Panc1 (cell line): ENCODE measurements around the gene KRT83. TPM values are rescaled to one million over a fixed set of nuclear protein-coding genes. Genes with fewer than 3 reads are reported as not detected.

ENCODE experiments used
- ATAC-seq: fragments of 200-7000 bp; cut with Tn5 transposase; 2 replicates; pipeline ENCODE4 v1.9.1; 2020; ENCODE audit warnings: mild to moderate bottlenecking, moderate library complexity
- BruUV-seq: library from RNA; stranded (reverse); fragments of 400-500 nt; replicated peaks from 2 replicates; lab custom pipeline; 2021; lab: Mats Ljungman, UMichigan
- CTCF ChIA-PET: fragments of 300-600 bp; sonication (Branson Sonifier 250); formaldehyde crosslinking; loops from one replicate; lab custom pipeline; 2022; ENCODE audit warnings: antibody characterized with exemption; lab: Charles Lee
- POLR2A ChIA-PET: fragments of 300-600 bp; sonication (Branson Sonifier 250); formaldehyde crosslinking; loops from one replicate; lab custom pipeline; 2022; ENCODE audit warnings: antibody characterized with exemption; lab: Charles Lee
- DNase-seq: peaks from one replicate; pipeline ENCODE4 v3.0.0-alpha.2; 2010; ENCODE audit warnings: low read depth, low spot score
- H3K27ac ChIP-seq: 2 replicates; pipeline ENCODE4 v1.5.1; 2011; ENCODE audit warnings: mild to moderate bottlenecking, low read length, inconsistent platforms
- H3K27me3 ChIP-seq: fragments of 200-500 bp; sonication (Bioruptor generic); 2 replicates; pipeline ENCODE4 v1.6.0; 2014; ENCODE audit warnings: low read length, inconsistent platforms; ENCODE audit not compliant: control insufficient read depth, insufficient read depth
- H3K36me3 ChIP-seq: fragments of 200-500 bp; sonication (Bioruptor generic); 2 replicates; pipeline ENCODE4 v1.5.1; 2014; ENCODE audit warnings: inconsistent platforms, mild to moderate bottlenecking, low read length, moderate library complexity; ENCODE audit not compliant: control insufficient read depth, insufficient read depth
- H3K4me1 ChIP-seq: 2 replicates; pipeline ENCODE4 v1.5.1; 2011; ENCODE audit warnings: inconsistent platforms, mild to moderate bottlenecking, low read length, moderate library complexity; ENCODE audit not compliant: control insufficient read depth, insufficient read depth
- H3K4me3 ChIP-seq, 2 experiments: 2 replicates each; pipeline ENCODE4 v1.5.1; 2011 to 2012; ENCODE audit warnings: low read depth in 2 of 2, low read length in 2 of 2, mild to moderate bottlenecking in 2 of 2, inconsistent platforms in 1 of 2, moderate library complexity in 1 of 2
- H3K9me3 ChIP-seq: fragments of 200-500 bp; sonication (Bioruptor generic); 2 replicates; pipeline ENCODE4 v1.5.1; 2014; ENCODE audit warnings: low read depth, mild to moderate bottlenecking, inconsistent platforms, low read length, moderate library complexity; ENCODE audit not compliant: control insufficient read depth, insufficient read depth
- POLR2AphosphoS5 ChIP-seq: IDR thresholded peaks from 2 replicates; pipeline ENCODE4 v1.6.1; 2012; ENCODE audit warnings: mild to moderate bottlenecking, low read depth, low read length, moderate library complexity
- REST ChIP-seq, 2 experiments: IDR thresholded peaks; 2 replicates each; pipeline ENCODE4 v1.6.1; 2011 to 2012; ENCODE audit warnings: low read depth in 2 of 2, control low read depth in 1 of 2, low read length in 1 of 2, mild to moderate bottlenecking in 1 of 2, moderate library complexity in 1 of 2; ENCODE audit not compliant: insufficient read depth in 1 of 2
- SIN3A ChIP-seq: IDR thresholded peaks from 2 replicates; pipeline ENCODE4 v1.6.1; 2012; ENCODE audit warnings: low read depth, mild to moderate bottlenecking, low read length, moderate library complexity, borderline replicate concordance; ENCODE audit not compliant: insufficient read depth
- TCF7L2 ChIP-seq: IDR thresholded peaks from 2 replicates; pipeline ENCODE4 v1.6.1; 2011; ENCODE audit warnings: mild to moderate bottlenecking, low read depth, low read length, inconsistent platforms
- in situ Hi-C: cut with HindIII; loops from 2 replicates; pipeline ENCODE4 v1.10.0; 2016; ENCODE audit warnings: low sequenced_read_pairs, low pct_unique_long_range_greater_than_20kb
- intact Hi-C: fragments of 100-400 bp; cut with micrococcal nuclease; formaldehyde crosslinking; loops from one replicate; pipeline ENCODE4 v1.10.0; 2022; ENCODE audit not compliant: unreplicated experiment
- total RNA-seq: library from RNA; stranded (reverse); gene quantifications from one replicate; pipeline ENCODE4 v1.2.1, GENCODE V29; 2021; ENCODE audit not compliant: unreplicated experiment
- TF ChIP-seq, protein P1 (sequence below): fragments of 450-650 bp; IDR thresholded peaks from 2 replicates; pipeline ENCODE4 v1.5.1; 2017; ENCODE audit warnings: mild to moderate bottlenecking

Gene KRT83
- total RNA-seq, 1 experiment from 2014 or later: 0.28 TPM

- H3K27ac ChIP-seq: no peak overlapping the region
- DNase-seq (no peak), ATAC-seq (no peak)
- BruUV-seq: no TSS peak
- H3K27me3 ChIP-seq: no peaks in the 10 kb centered on the region
- ChIA-PET CTCF (no interaction called here), POLR2A (no interaction called here)
- intact Hi-C loops: no loop called here
- no peak overlapping the region for H3K4me3 ChIP-seq
- no peaks in the 10 kb centered on the region for H3K9me3 ChIP-seq
- no peaks in the 10 kb centered on the region for H3K36me3 ChIP-seq
- in situ Hi-C loops: no loop called here
- TF ChIP-seq REST (IDR thresholded peaks at IDR 0.05; ENCODE audit: insufficient read depth in 1 of 2, low read depth in 2 of 2, low read length in 1 of 2) (no peak), POLR2AphosphoS5 (no peak), SIN3A (no peak), TCF7L2 (no peak)
- TF ChIP-seq, protein P1, sequence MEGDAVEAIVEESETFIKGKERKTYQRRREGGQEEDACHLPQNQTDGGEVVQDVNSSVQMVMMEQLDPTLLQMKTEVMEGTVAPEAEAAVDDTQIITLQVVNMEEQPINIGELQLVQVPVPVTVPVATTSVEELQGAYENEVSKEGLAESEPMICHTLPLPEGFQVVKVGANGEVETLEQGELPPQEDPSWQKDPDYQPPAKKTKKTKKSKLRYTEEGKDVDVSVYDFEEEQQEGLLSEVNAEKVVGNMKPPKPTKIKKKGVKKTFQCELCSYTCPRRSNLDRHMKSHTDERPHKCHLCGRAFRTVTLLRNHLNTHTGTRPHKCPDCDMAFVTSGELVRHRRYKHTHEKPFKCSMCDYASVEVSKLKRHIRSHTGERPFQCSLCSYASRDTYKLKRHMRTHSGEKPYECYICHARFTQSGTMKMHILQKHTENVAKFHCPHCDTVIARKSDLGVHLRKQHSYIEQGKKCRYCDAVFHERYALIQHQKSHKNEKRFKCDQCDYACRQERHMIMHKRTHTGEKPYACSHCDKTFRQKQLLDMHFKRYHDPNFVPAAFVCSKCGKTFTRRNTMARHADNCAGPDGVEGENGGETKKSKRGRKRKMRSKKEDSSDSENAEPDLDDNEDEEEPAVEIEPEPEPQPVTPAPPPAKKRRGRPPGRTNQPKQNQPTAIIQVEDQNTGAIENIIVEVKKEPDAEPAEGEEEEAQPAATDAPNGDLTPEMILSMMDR: no peak
- peaks cover 7% of the 10 kb centered on the region for H3K4me1 ChIP-seq
These were observed 2.9 kb upstream of the KRT83 start for GRCh38 chr12:52324153-52324444.

- Histone ChIP-seq H3K4me1 (peaks cover 7% of the 10 kb centered on the region), H3K4me3 (no peak overlapping the region), H3K9me3 (no peaks in the 10 kb centered on the region), H3K36me3 (no peaks in the 10 kb centered on the region), H3K27me3 (no peaks in the 10 kb centered on the region), H3K27ac (no peak overlapping the region)
- DNase-seq (no peak), ATAC-seq (no peak)
- in situ Hi-C loops: no loop called here
- BruUV-seq: no TSS peak
- CTCF ChIA-PET: no interaction called here
- TF ChIP-seq, protein P1: no peak
- no peak for TF ChIP-seq SIN3A
- no peak for TF ChIP-seq TCF7L2
- TF ChIP-seq REST (IDR thresholded peaks at IDR 0.05; ENCODE audit: insufficient read depth in 1 of 2, low read depth in 2 of 2, low read length in 1 of 2): no peak
- TF ChIP-seq POLR2AphosphoS5: no peak
- intact Hi-C loops: no loop called here
- POLR2A ChIA-PET: no interaction called here
These were observed 2.4 kb upstream of the KRT83 start for GRCh38 chr12:52323416-52324152.
